H9 (cell line): Measurements from ENCODE around the gene LRMDA. TPM values are rescaled to one million over a fixed set of nuclear protein-coding genes. Genes with fewer than 3 reads are reported as not detected.

Source experiments
- DNase-seq: peaks from one replicate; pipeline ENCODE4 v3.0.0-alpha.2; 2017
- H2AFZ ChIP-seq: one replicate; pipeline ENCODE4 v1.6.1; 2013; ENCODE audit warnings: mild to moderate bottlenecking, low read length, control low read depth, moderate library complexity
- H2AK5ac ChIP-seq: 2 replicates; pipeline ENCODE4 v1.6.1; 2013; ENCODE audit warnings: low read length, control low read depth, mixed read lengths; ENCODE audit not compliant: insufficient read length
- H2BK120ac ChIP-seq: one replicate; pipeline ENCODE4 v1.6.1; 2013; ENCODE audit warnings: low read depth, mild to moderate bottlenecking, low read length, control low read depth, inconsistent platforms; ENCODE audit not compliant: poor library complexity, severe bottlenecking
- H2BK12ac ChIP-seq: 2 replicates; pipeline ENCODE4 v1.6.1; 2013; ENCODE audit warnings: low read length, control low read depth, mixed read lengths, low read depth; ENCODE audit not compliant: insufficient read length
- H2BK15ac ChIP-seq: 2 replicates; pipeline ENCODE4 v1.6.1; 2013; ENCODE audit warnings: low read depth, low read length, control low read depth
- H2BK20ac ChIP-seq: one replicate; pipeline ENCODE4 v1.6.1; 2013; ENCODE audit warnings: low read depth, mild to moderate bottlenecking, low read length, control low read depth, inconsistent platforms; ENCODE audit not compliant: poor library complexity, severe bottlenecking
- H2BK5ac ChIP-seq: 2 replicates; pipeline ENCODE4 v1.6.1; 2013; ENCODE audit warnings: low read length, control low read depth, mixed read lengths; ENCODE audit not compliant: insufficient read length
- H3K14ac ChIP-seq: 2 replicates; pipeline ENCODE4 v1.6.1; 2013; ENCODE audit warnings: low read length, control low read depth; ENCODE audit not compliant: insufficient read depth
- H3K18ac ChIP-seq: 2 replicates; pipeline ENCODE4 v1.6.1; 2013; ENCODE audit warnings: low read depth, mild to moderate bottlenecking, mixed read lengths, low read length, control low read depth; ENCODE audit not compliant: insufficient read length
- H3K23ac ChIP-seq: 2 replicates; pipeline ENCODE4 v1.6.1; 2013; ENCODE audit warnings: low read length, control low read depth, mixed read lengths, low read depth; ENCODE audit not compliant: insufficient read length
- H3K23me2 ChIP-seq: 2 replicates; pipeline ENCODE4 v1.6.1; 2013; ENCODE audit warnings: low read depth, mild to moderate bottlenecking, mixed read lengths, low read length, control low read depth; ENCODE audit not compliant: insufficient read length, poor library complexity, severe bottlenecking
- H3K27ac ChIP-seq: 2 replicates; pipeline ENCODE4 v1.5.1; 2013; ENCODE audit warnings: low read length, control low read depth, mixed read lengths, low read depth; ENCODE audit not compliant: insufficient read length
- H3K27me3 ChIP-seq: 2 replicates; pipeline ENCODE4 v1.6.1; 2013; ENCODE audit warnings: low read length, control low read depth, inconsistent platforms; ENCODE audit not compliant: insufficient read depth
- H3K4ac ChIP-seq: 2 replicates; pipeline ENCODE4 v1.6.1; 2013; ENCODE audit warnings: low read depth, mild to moderate bottlenecking, control low read depth, inconsistent platforms, low read length, moderate library complexity
- H3K4me1 ChIP-seq: 2 replicates; pipeline ENCODE4 v1.6.1; 2013; ENCODE audit warnings: low read length, control low read depth, inconsistent platforms; ENCODE audit not compliant: insufficient read depth
- H3K4me2 ChIP-seq: 2 replicates; pipeline ENCODE4 v1.6.1; 2013; ENCODE audit warnings: low read length, control low read depth, mixed read lengths; ENCODE audit not compliant: insufficient read length, insufficient read depth
- H3K56ac ChIP-seq: 2 replicates; pipeline ENCODE4 v1.6.1; 2013; ENCODE audit warnings: low read depth, mild to moderate bottlenecking, mixed read lengths, low read length, control low read depth; ENCODE audit not compliant: insufficient read length
- H3K79me1 ChIP-seq: 2 replicates; pipeline ENCODE4 v1.6.1; 2013; ENCODE audit warnings: low read depth, mild to moderate bottlenecking, moderate library complexity, low read length, control low read depth, inconsistent platforms; ENCODE audit not compliant: insufficient read depth, poor library complexity, severe bottlenecking
- H3K79me2 ChIP-seq: 2 replicates; pipeline ENCODE4 v1.6.1; 2013; ENCODE audit warnings: low read length, control low read depth, inconsistent platforms; ENCODE audit not compliant: insufficient read depth
- H3K9ac ChIP-seq: 2 replicates; pipeline ENCODE4 v1.6.1; 2013; ENCODE audit warnings: low read length, control low read depth, mixed read lengths; ENCODE audit not compliant: insufficient read length; ENCODE audit errors: extremely low read depth
- H3K9me3 ChIP-seq: one replicate; pipeline ENCODE4 v1.6.1; 2013; ENCODE audit warnings: low read depth, low read length, inconsistent platforms; ENCODE audit not compliant: control insufficient read depth
- H3T11ph ChIP-seq: one replicate; pipeline ENCODE4 v1.6.1; 2013; ENCODE audit warnings: mild to moderate bottlenecking, low read length, control low read depth, inconsistent platforms
- H4K20me1 ChIP-seq: one replicate; pipeline ENCODE4 v1.6.1; 2013; ENCODE audit not compliant: control insufficient read depth, insufficient read length, insufficient read depth
- H4K5ac ChIP-seq: 2 replicates; pipeline ENCODE4 v1.6.1; 2013; ENCODE audit warnings: low read depth, mild to moderate bottlenecking, mixed read lengths, low read length, control low read depth; ENCODE audit not compliant: insufficient read length
- H4K8ac ChIP-seq: replicated peaks from 2 replicates; pipeline ENCODE4 v1.6.1; 2013; ENCODE audit warnings: low read length, control low read depth, mixed read lengths, low read depth; ENCODE audit not compliant: insufficient read length
- H4K91ac ChIP-seq: 2 replicates; pipeline ENCODE4 v1.6.1; 2013; ENCODE audit warnings: low read depth, mild to moderate bottlenecking, moderate library complexity, mixed read lengths, low read length, control low read depth; ENCODE audit not compliant: insufficient read length
- H3K27ac Mint-ChIP-seq, 3 experiments: 2 replicates in 2 of 3; 3 replicates in 1 of 3; pipeline ENCODE4 v1.8.0; 2020 to 2021; ENCODE audit warnings: mixed read lengths in 3 of 3, mild to moderate bottlenecking in 1 of 3, moderate library complexity in 1 of 3
- H3K27me3 Mint-ChIP-seq: 2 replicates; pipeline ENCODE4 v1.8.0; 2021; ENCODE audit warnings: low read depth, mild to moderate bottlenecking, moderate library complexity, mixed read lengths
- H3K36me3 Mint-ChIP-seq, 3 experiments: 2 replicates in 2 of 3; 3 replicates in 1 of 3; pipeline ENCODE4 v1.8.0; 2020 to 2021; ENCODE audit warnings: low read depth in 3 of 3, mixed read lengths in 3 of 3; ENCODE audit not compliant: insufficient read depth in 1 of 3
- H3K4me1 Mint-ChIP-seq, 2 experiments: 2 replicates each; pipeline ENCODE4 v1.8.0; 2020; ENCODE audit warnings: mixed read lengths in 2 of 2
- H3K4me3 Mint-ChIP-seq, 2 experiments: 2 replicates in 1 of 2; 3 replicates in 1 of 2; pipeline ENCODE4 v1.8.0; 2020 to 2021; ENCODE audit warnings: mild to moderate bottlenecking in 2 of 2, mixed read lengths in 2 of 2, moderate library complexity in 1 of 2
- H3K9me3 Mint-ChIP-seq, 2 experiments: 2 replicates in 1 of 2; 3 replicates in 1 of 2; pipeline ENCODE4 v1.8.0; 2020; ENCODE audit warnings: mild to moderate bottlenecking in 2 of 2, mixed read lengths in 2 of 2, moderate library complexity in 1 of 2
- CTCF ChIP-seq: fragments of 200-600 bp; sonication (generic); conservative IDR thresholded peaks from 3 replicates; pipeline ENCODE4 v1.8.0; 2021; ENCODE audit warnings: antibody characterized with exemption, mild to moderate bottlenecking
- WGBS: extraction: QIAGEN DNeasy Blood & Tissue Kit; methylation state at CpG from one replicate; pipeline ENCODE4 v1.1.7; 2013; ENCODE audit warnings: missing lambda C conversion rate, low lambda C conversion rate, mixed read lengths; ENCODE audit not compliant: insufficient read length; ENCODE audit errors: extremely low coverage; 5-methylcytosine and 5-hydroxymethylcytosine counted together
- total RNA-seq: library from RNA; stranded (reverse); gene quantifications from 2 replicates; pipeline ENCODE4 v1.2.1, GENCODE V29; 2021

Gene LRMDA
- total RNA-seq, 1 experiment from 2014 or later: 1.8 TPM

GRCh38 chr10:76091926-76092325 is 660.5 kb downstream of the LRMDA start:
- Histone ChIP-seq H3T11ph (no peak overlapping the region), H3K18ac (no peak overlapping the region), H2BK5ac (no peak overlapping the region), H2BK12ac (no peak overlapping the region), H3K14ac (no peak overlapping the region), H3K4me2 (no peak overlapping the region), H2BK15ac (no peak overlapping the region), H3K4me1 (no peaks in the 10 kb centered on the region), H2BK20ac (no peak overlapping the region), H4K5ac (no peak overlapping the region), H3K79me1 (no peaks in the 10 kb centered on the region), H4K91ac (no peak overlapping the region), H3K23ac (no peak overlapping the region), H4K20me1 (no peaks in the 10 kb centered on the region), H3K23me2 (no peaks in the 10 kb centered on the region), H3K79me2 (no peaks in the 10 kb centered on the region), H3K9ac (no peak overlapping the region), H2BK120ac (no peak overlapping the region), H2AFZ (no peak overlapping the region), H3K27ac (no peak overlapping the region), H4K8ac (no peak overlapping the region), H3K4ac (no peak overlapping the region), H3K9me3 (no peaks in the 10 kb centered on the region), H3K27me3 (no peaks in the 10 kb centered on the region), H2AK5ac (no peak overlapping the region), H3K56ac (no peak overlapping the region)
- Mint-ChIP-seq H3K36me3 (peaks cover 0 to 2% (median 0%) of the 10 kb centered on the region in 3 experiments; a peak in 2 of 7 replicates), H3K4me3 (no peak overlapping the region), H3K4me1 (peaks cover 3 to 5% of the 10 kb centered on the region in 2 experiments; a peak in 2 of 4 replicates), H3K27me3 (peaks cover 25% of the 10 kb centered on the region), H3K9me3 (peaks cover under 1 to 3% of the 10 kb centered on the region in 2 experiments; a peak in 2 of 5 replicates), H3K27ac (no peak overlapping the region; a peak in 1 of 7 replicates)
- DNase-seq: no peak
- no CpG with 5 or more reads among the region's 1 CpG for WGBS
- no peak for TF ChIP-seq CTCF
